H9 (cell line): ENCODE data around the gene LYPLA2. TPM values are rescaled to one million over a fixed set of nuclear protein-coding genes. Genes with fewer than 3 reads are reported as not detected.

Source experiments
- DNase-seq: peaks from one replicate; pipeline ENCODE4 v3.0.0-alpha.2; 2017
- H2AFZ ChIP-seq: one replicate; pipeline ENCODE4 v1.6.1; 2013; ENCODE audit warnings: mild to moderate bottlenecking, low read length, control low read depth, moderate library complexity
- H2AK5ac ChIP-seq: 2 replicates; pipeline ENCODE4 v1.6.1; 2013; ENCODE audit warnings: low read length, control low read depth, mixed read lengths; ENCODE audit not compliant: insufficient read length
- H2BK120ac ChIP-seq: one replicate; pipeline ENCODE4 v1.6.1; 2013; ENCODE audit warnings: low read depth, mild to moderate bottlenecking, low read length, control low read depth, inconsistent platforms; ENCODE audit not compliant: poor library complexity, severe bottlenecking
- H2BK12ac ChIP-seq: 2 replicates; pipeline ENCODE4 v1.6.1; 2013; ENCODE audit warnings: low read length, control low read depth, mixed read lengths, low read depth; ENCODE audit not compliant: insufficient read length
- H2BK15ac ChIP-seq: 2 replicates; pipeline ENCODE4 v1.6.1; 2013; ENCODE audit warnings: low read depth, low read length, control low read depth
- H2BK20ac ChIP-seq: one replicate; pipeline ENCODE4 v1.6.1; 2013; ENCODE audit warnings: low read depth, mild to moderate bottlenecking, low read length, control low read depth, inconsistent platforms; ENCODE audit not compliant: poor library complexity, severe bottlenecking
- H2BK5ac ChIP-seq: 2 replicates; pipeline ENCODE4 v1.6.1; 2013; ENCODE audit warnings: low read length, control low read depth, mixed read lengths; ENCODE audit not compliant: insufficient read length
- H3K14ac ChIP-seq: 2 replicates; pipeline ENCODE4 v1.6.1; 2013; ENCODE audit warnings: low read length, control low read depth; ENCODE audit not compliant: insufficient read depth
- H3K18ac ChIP-seq: 2 replicates; pipeline ENCODE4 v1.6.1; 2013; ENCODE audit warnings: low read depth, mild to moderate bottlenecking, mixed read lengths, low read length, control low read depth; ENCODE audit not compliant: insufficient read length
- H3K23ac ChIP-seq: 2 replicates; pipeline ENCODE4 v1.6.1; 2013; ENCODE audit warnings: low read length, control low read depth, mixed read lengths, low read depth; ENCODE audit not compliant: insufficient read length
- H3K23me2 ChIP-seq: 2 replicates; pipeline ENCODE4 v1.6.1; 2013; ENCODE audit warnings: low read depth, mild to moderate bottlenecking, mixed read lengths, low read length, control low read depth; ENCODE audit not compliant: insufficient read length, poor library complexity, severe bottlenecking
- H3K27ac ChIP-seq: 2 replicates; pipeline ENCODE4 v1.5.1; 2013; ENCODE audit warnings: low read length, control low read depth, mixed read lengths, low read depth; ENCODE audit not compliant: insufficient read length
- H3K27me3 ChIP-seq: 2 replicates; pipeline ENCODE4 v1.6.1; 2013; ENCODE audit warnings: low read length, control low read depth, inconsistent platforms; ENCODE audit not compliant: insufficient read depth
- H3K4ac ChIP-seq: 2 replicates; pipeline ENCODE4 v1.6.1; 2013; ENCODE audit warnings: low read depth, mild to moderate bottlenecking, control low read depth, inconsistent platforms, low read length, moderate library complexity
- H3K4me1 ChIP-seq: 2 replicates; pipeline ENCODE4 v1.6.1; 2013; ENCODE audit warnings: low read length, control low read depth, inconsistent platforms; ENCODE audit not compliant: insufficient read depth
- H3K4me2 ChIP-seq: 2 replicates; pipeline ENCODE4 v1.6.1; 2013; ENCODE audit warnings: low read length, control low read depth, mixed read lengths; ENCODE audit not compliant: insufficient read length, insufficient read depth
- H3K56ac ChIP-seq: 2 replicates; pipeline ENCODE4 v1.6.1; 2013; ENCODE audit warnings: low read depth, mild to moderate bottlenecking, mixed read lengths, low read length, control low read depth; ENCODE audit not compliant: insufficient read length
- H3K79me1 ChIP-seq: 2 replicates; pipeline ENCODE4 v1.6.1; 2013; ENCODE audit warnings: low read depth, mild to moderate bottlenecking, moderate library complexity, low read length, control low read depth, inconsistent platforms; ENCODE audit not compliant: insufficient read depth, poor library complexity, severe bottlenecking
- H3K79me2 ChIP-seq: 2 replicates; pipeline ENCODE4 v1.6.1; 2013; ENCODE audit warnings: low read length, control low read depth, inconsistent platforms; ENCODE audit not compliant: insufficient read depth
- H3K9ac ChIP-seq: 2 replicates; pipeline ENCODE4 v1.6.1; 2013; ENCODE audit warnings: low read length, control low read depth, mixed read lengths; ENCODE audit not compliant: insufficient read length; ENCODE audit errors: extremely low read depth
- H3K9me3 ChIP-seq: one replicate; pipeline ENCODE4 v1.6.1; 2013; ENCODE audit warnings: low read depth, low read length, inconsistent platforms; ENCODE audit not compliant: control insufficient read depth
- H3T11ph ChIP-seq: one replicate; pipeline ENCODE4 v1.6.1; 2013; ENCODE audit warnings: mild to moderate bottlenecking, low read length, control low read depth, inconsistent platforms
- H4K20me1 ChIP-seq: one replicate; pipeline ENCODE4 v1.6.1; 2013; ENCODE audit not compliant: control insufficient read depth, insufficient read length, insufficient read depth
- H4K5ac ChIP-seq: 2 replicates; pipeline ENCODE4 v1.6.1; 2013; ENCODE audit warnings: low read depth, mild to moderate bottlenecking, mixed read lengths, low read length, control low read depth; ENCODE audit not compliant: insufficient read length
- H4K8ac ChIP-seq: replicated peaks from 2 replicates; pipeline ENCODE4 v1.6.1; 2013; ENCODE audit warnings: low read length, control low read depth, mixed read lengths, low read depth; ENCODE audit not compliant: insufficient read length
- H4K91ac ChIP-seq: 2 replicates; pipeline ENCODE4 v1.6.1; 2013; ENCODE audit warnings: low read depth, mild to moderate bottlenecking, moderate library complexity, mixed read lengths, low read length, control low read depth; ENCODE audit not compliant: insufficient read length
- H3K27ac Mint-ChIP-seq, 3 experiments: 2 replicates in 2 of 3; 3 replicates in 1 of 3; pipeline ENCODE4 v1.8.0; 2020 to 2021; ENCODE audit warnings: mixed read lengths in 3 of 3, mild to moderate bottlenecking in 1 of 3, moderate library complexity in 1 of 3
- H3K27me3 Mint-ChIP-seq: 2 replicates; pipeline ENCODE4 v1.8.0; 2021; ENCODE audit warnings: low read depth, mild to moderate bottlenecking, moderate library complexity, mixed read lengths
- H3K36me3 Mint-ChIP-seq, 3 experiments: 2 replicates in 2 of 3; 3 replicates in 1 of 3; pipeline ENCODE4 v1.8.0; 2020 to 2021; ENCODE audit warnings: low read depth in 3 of 3, mixed read lengths in 3 of 3; ENCODE audit not compliant: insufficient read depth in 1 of 3
- H3K4me1 Mint-ChIP-seq, 2 experiments: 2 replicates each; pipeline ENCODE4 v1.8.0; 2020; ENCODE audit warnings: mixed read lengths in 2 of 2
- H3K4me3 Mint-ChIP-seq, 2 experiments: 2 replicates in 1 of 2; 3 replicates in 1 of 2; pipeline ENCODE4 v1.8.0; 2020 to 2021; ENCODE audit warnings: mild to moderate bottlenecking in 2 of 2, mixed read lengths in 2 of 2, moderate library complexity in 1 of 2
- H3K9me3 Mint-ChIP-seq, 2 experiments: 2 replicates in 1 of 2; 3 replicates in 1 of 2; pipeline ENCODE4 v1.8.0; 2020; ENCODE audit warnings: mild to moderate bottlenecking in 2 of 2, mixed read lengths in 2 of 2, moderate library complexity in 1 of 2
- CTCF ChIP-seq: fragments of 200-600 bp; sonication (generic); conservative IDR thresholded peaks from 3 replicates; pipeline ENCODE4 v1.8.0; 2021; ENCODE audit warnings: antibody characterized with exemption, mild to moderate bottlenecking
- WGBS: extraction: QIAGEN DNeasy Blood & Tissue Kit; methylation state at CpG from one replicate; pipeline ENCODE4 v1.1.7; 2013; ENCODE audit warnings: missing lambda C conversion rate, low lambda C conversion rate, mixed read lengths; ENCODE audit not compliant: insufficient read length; ENCODE audit errors: extremely low coverage; 5-methylcytosine and 5-hydroxymethylcytosine counted together
- total RNA-seq: library from RNA; stranded (reverse); gene quantifications from 2 replicates; pipeline ENCODE4 v1.2.1, GENCODE V29; 2021

Gene LYPLA2
- total RNA-seq, 1 experiment from 2014 or later, result 118 TPM

GRCh38 chr1:23774174-23774880, 16.6 kb upstream of the LYPLA2 start:
- Histone ChIP-seq H3K9ac (no peak overlapping the region), H3K27me3 (no peaks in the 10 kb centered on the region), H3K4ac (no peak overlapping the region), H2BK12ac (no peak overlapping the region), H3K14ac (no peak overlapping the region), H4K5ac (no peak overlapping the region), H2BK5ac (no peak overlapping the region), H3K4me1 (no peaks in the 10 kb centered on the region; the same call in 1 of the 2 replicates), H3K27ac (no peak overlapping the region), H3K23ac (no peak overlapping the region), H3T11ph (no peak overlapping the region), H4K91ac (no peak overlapping the region), H2AK5ac (no peak overlapping the region), H3K23me2 (peaks cover 6% of the 10 kb centered on the region), H4K8ac (no peak overlapping the region), H3K9me3 (no peaks in the 10 kb centered on the region), H2BK120ac (no peak overlapping the region), H2BK20ac (no peak overlapping the region), H3K79me2 (peaks cover 7% of the 10 kb centered on the region; the same call in 1 of the 2 replicates), H2BK15ac (no peak overlapping the region), H3K18ac (no peak overlapping the region), H4K20me1 (no peaks in the 10 kb centered on the region), H2AFZ (no peak overlapping the region), H3K79me1 (peaks cover 6% of the 10 kb centered on the region), H3K4me2 (no peak overlapping the region), H3K56ac (no peak overlapping the region)
- no CpG with 5 or more reads among the region's 6 CpGs for WGBS
- H3K27me3 Mint-ChIP-seq, result no peaks in the 10 kb centered on the region
- no peak overlapping the region for H3K4me3 Mint-ChIP-seq
- no peaks in the 10 kb centered on the region for H3K9me3 Mint-ChIP-seq
- peaks cover 0 to 8% (median 6%) of the 10 kb centered on the region in 3 experiments; a peak in 5 of 7 replicates for H3K36me3 Mint-ChIP-seq
- no peak for TF ChIP-seq CTCF
- no peak overlapping the region for H3K27ac Mint-ChIP-seq
- H3K4me1 Mint-ChIP-seq, result peaks cover 5 to 14% of the 10 kb centered on the region in 2 experiments
- DNase-seq, result no peak
